Kidney (tissue), 14 donors: ENCODE data around the gene SAMD4A. TPM values are rescaled to one million over a fixed set of nuclear protein-coding genes. Genes with fewer than 3 reads are reported as not detected.

Experiments
- DNase-seq, 5 donors: peaks; one replicate each; pipeline ENCODE4 v3.0.0-alpha.2; 2013 to 2020
- FAIRE-seq: peaks from 2 replicates; lab custom pipeline; 2012; peaks lifted over from hg19 to GRCh38; lab: Jason Lieb, UNC
- H3K27ac ChIP-seq, 2 donors: one replicate each; pipeline ENCODE4 v1.7.0; 2013; ENCODE audit warnings: low read depth in 2 of 2, low read length in 2 of 2, inconsistent platforms in 1 of 2
- H3K27me3 ChIP-seq: one replicate; pipeline ENCODE4 v1.7.1; 2013; ENCODE audit warnings: low read length, inconsistent platforms; ENCODE audit not compliant: control insufficient read depth, insufficient read depth
- H3K36me3 ChIP-seq, 3 donors: one replicate each; pipeline versions ENCODE4 v1.7.0 to v1.7.1; 2013; ENCODE audit warnings: low read length in 3 of 3, control low read depth in 1 of 3, inconsistent platforms in 1 of 3; ENCODE audit not compliant: insufficient read depth in 3 of 3, control insufficient read depth in 2 of 3
- H3K4me1 ChIP-seq, 3 donors: one replicate each; pipeline versions ENCODE4 v1.7.0 to v1.7.1; 2013; ENCODE audit warnings: low read length in 3 of 3, inconsistent platforms in 1 of 3, low read depth in 1 of 3; ENCODE audit not compliant: control insufficient read depth in 2 of 3, insufficient read depth in 2 of 3
- H3K4me3 ChIP-seq, 3 donors: one replicate each; pipeline versions ENCODE4 v1.7.0 to v1.8.1; 2013; ENCODE audit warnings: low read length in 3 of 3, control low read depth in 1 of 3, inconsistent platforms in 1 of 3
- H3K9ac ChIP-seq, 3 donors: one replicate each; pipeline versions ENCODE4 v1.7.0 to v1.7.1; 2013; ENCODE audit warnings: low read length in 3 of 3, control low read depth in 1 of 3, inconsistent platforms in 1 of 3
- H3K9me3 ChIP-seq, 3 donors: one replicate each; pipeline versions ENCODE4 v1.7.0 to v1.7.1; 2013; ENCODE audit warnings: low read length in 3 of 3, control low read depth in 1 of 3, inconsistent platforms in 1 of 3; ENCODE audit not compliant: control insufficient read depth in 2 of 3, insufficient read depth in 1 of 3
- intact Hi-C: fragments of 100-400 bp; cut with DNase I; formaldehyde crosslinking; loops from one replicate; pipeline ENCODE4 v1.11.1; 2022
- polyA plus RNA-seq: library from polyadenylated mRNA; stranded (reverse); fragments of 350-450 nt; fragmentation: Illumina TruSeq; extraction: RNeasy Lipid Tissue Mini Kit (QIAGEN cat#74804); gene quantifications from one replicate; pipeline ENCODE4 v1.2.3, GENCODE V29; 2014; ENCODE audit warnings: low read depth, low replicate concordance; ENCODE audit not compliant: insufficient read depth
- total RNA-seq: library from RNA; stranded (reverse); fragmentation: NEBNext Ultra II Directional; extraction: Animal tissue kit (Norgen Biotek cat#: 25700); gene quantifications from one replicate; pipeline ENCODE4 v1.2.1, GENCODE V29; 2021
- TF ChIP-seq, protein P1 (sequence below): IDR thresholded peaks from 3 replicates; pipeline ENCODE4 v1.5.1; 2012; ENCODE audit warnings: mild to moderate bottlenecking, moderate library complexity, borderline replicate concordance; ENCODE audit not compliant: insufficient read depth; ENCODE audit errors: extremely low read depth
- donor health status: control.
- donor health status: control.
- donor health status: control.
- donor health status: control.
- donor health status: control.
- donor health status: DM: yes; HTN: yes; CAD: no.
- donor health status: Normal renal cell carcinoma (clear cell type).

The SAMD4A gene
- total and polyA plus RNA-seq, 2 donors from 2014 or later: 7.4 to 46.5 TPM

DNA sequence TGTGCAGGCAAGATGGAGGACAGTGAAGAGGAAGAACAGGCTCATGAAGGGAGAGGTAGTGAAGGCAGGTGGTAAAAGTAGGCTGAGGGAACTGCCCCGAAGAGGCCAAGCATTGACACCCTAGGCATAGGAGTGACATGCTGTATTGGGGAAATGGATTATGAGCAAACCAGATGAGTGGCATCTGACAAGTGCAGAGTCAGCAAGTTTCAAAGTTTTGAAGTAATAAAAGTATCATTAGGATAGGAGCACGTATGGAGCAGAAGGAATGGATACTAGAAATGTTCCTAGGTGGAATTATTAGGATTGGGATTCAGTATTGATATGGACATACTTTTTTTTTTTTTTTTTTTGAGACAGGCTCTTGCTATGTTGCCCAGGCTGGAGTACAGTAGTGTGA lies 139.8 kb downstream of the SAMD4A start:
- intact Hi-C loops: no loop called here
- DNase-seq: no peak
- Histone ChIP-seq H3K4me3 (no peak overlapping the region), H3K36me3 (no peaks in the 10 kb centered on the region), H3K9ac (no peak overlapping the region), H3K27me3 (no peaks in the 10 kb centered on the region), H3K27ac (no peak overlapping the region), H3K9me3 (no peaks in the 10 kb centered on the region), H3K4me1 (peaks cover 0 to 4% (median 0%) of the 10 kb centered on the region in 3 donors)
- TF ChIP-seq, protein P1, sequence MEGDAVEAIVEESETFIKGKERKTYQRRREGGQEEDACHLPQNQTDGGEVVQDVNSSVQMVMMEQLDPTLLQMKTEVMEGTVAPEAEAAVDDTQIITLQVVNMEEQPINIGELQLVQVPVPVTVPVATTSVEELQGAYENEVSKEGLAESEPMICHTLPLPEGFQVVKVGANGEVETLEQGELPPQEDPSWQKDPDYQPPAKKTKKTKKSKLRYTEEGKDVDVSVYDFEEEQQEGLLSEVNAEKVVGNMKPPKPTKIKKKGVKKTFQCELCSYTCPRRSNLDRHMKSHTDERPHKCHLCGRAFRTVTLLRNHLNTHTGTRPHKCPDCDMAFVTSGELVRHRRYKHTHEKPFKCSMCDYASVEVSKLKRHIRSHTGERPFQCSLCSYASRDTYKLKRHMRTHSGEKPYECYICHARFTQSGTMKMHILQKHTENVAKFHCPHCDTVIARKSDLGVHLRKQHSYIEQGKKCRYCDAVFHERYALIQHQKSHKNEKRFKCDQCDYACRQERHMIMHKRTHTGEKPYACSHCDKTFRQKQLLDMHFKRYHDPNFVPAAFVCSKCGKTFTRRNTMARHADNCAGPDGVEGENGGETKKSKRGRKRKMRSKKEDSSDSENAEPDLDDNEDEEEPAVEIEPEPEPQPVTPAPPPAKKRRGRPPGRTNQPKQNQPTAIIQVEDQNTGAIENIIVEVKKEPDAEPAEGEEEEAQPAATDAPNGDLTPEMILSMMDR: no peak
- FAIRE-seq: no peak

- DNase-seq: no peak
- no peak overlapping the region for H3K4me3 ChIP-seq
- no peak overlapping the region for H3K27ac ChIP-seq
These were observed 141.2 kb downstream of the SAMD4A start for GRCh38 chr14:54708161-54708560.

GRCh38 chr14:54708982-54709381 lies 142.1 kb downstream of the SAMD4A start:
- FAIRE-seq (no peak), DNase-seq (no peak)
- Histone ChIP-seq H3K9ac (no peak overlapping the region), H3K27ac (no peak overlapping the region), H3K4me1 (peaks cover 0 to 4% (median 3%) of the 10 kb centered on the region in 3 donors), H3K36me3 (no peaks in the 10 kb centered on the region), H3K27me3 (no peaks in the 10 kb centered on the region), H3K9me3 (no peaks in the 10 kb centered on the region), H3K4me3 (no peak overlapping the region)
- intact Hi-C loops: no loop called here
- TF ChIP-seq, protein P1: no peak

More at GRCh38 chr14:54708161-54708560, 141.2 kb downstream of the SAMD4A start:
- FAIRE-seq: no peak
- intact Hi-C loops: no loop called here
- Histone ChIP-seq H3K9ac (no peak overlapping the region), H3K9me3 (no peaks in the 10 kb centered on the region), H3K36me3 (no peaks in the 10 kb centered on the region), H3K27me3 (no peaks in the 10 kb centered on the region), H3K4me1 (peaks cover 0 to 4% (median 3%) of the 10 kb centered on the region in 3 donors)
- TF ChIP-seq, protein P1: no peak

DNA sequence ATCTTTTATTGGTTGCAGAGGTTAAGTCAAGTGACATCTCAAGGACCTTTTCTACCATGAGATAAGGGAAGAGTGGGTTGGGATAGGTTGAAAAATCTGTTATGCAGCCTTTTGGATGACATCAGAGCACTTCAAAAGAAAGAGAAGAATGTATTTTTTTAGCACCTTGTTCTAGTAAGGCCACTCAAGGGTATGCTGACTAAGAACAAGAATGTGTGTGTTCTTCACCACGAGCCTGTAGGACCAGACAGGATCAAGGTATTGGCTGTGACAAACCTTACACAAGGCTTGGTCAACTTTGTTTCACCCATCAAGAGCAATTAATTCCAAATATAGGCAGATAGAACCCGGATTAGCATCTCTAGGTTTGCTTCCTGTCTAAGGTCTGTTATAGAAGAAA lies 142.5 kb downstream of the SAMD4A start:
- no peak for FAIRE-seq
- H3K4me3 ChIP-seq: no peak overlapping the region
- TF ChIP-seq, protein P1: no peak
- H3K9me3 ChIP-seq: no peaks in the 10 kb centered on the region
- no peak for DNase-seq
- no peak overlapping the region for H3K27ac ChIP-seq
- no peaks in the 10 kb centered on the region for H3K27me3 ChIP-seq
- H3K4me1 ChIP-seq: peaks cover 0 to 3% (median 3%) of the 10 kb centered on the region in 3 donors
- intact Hi-C loops: no loop called here
- no peak overlapping the region for H3K9ac ChIP-seq
- no peaks in the 10 kb centered on the region for H3K36me3 ChIP-seq
